HepG2 (cell line): ENCODE data around the gene BRAT1. TPM values are rescaled to one million over a fixed set of nuclear protein-coding genes. Genes with fewer than 3 reads are reported as not detected.

Experiments used
- U2AF2 ChIP-seq: fragments of 200-400 bp; formaldehyde crosslinking; IDR thresholded peaks from 2 replicates; pipeline ENCODE4 v1.6.1; 2017; ENCODE audit warnings: low read depth, mild to moderate bottlenecking, low read length
- ZFY ChIP-seq: sonication (generic); formaldehyde crosslinking; IDR thresholded peaks from 2 replicates; pipeline ENCODE4 v1.4.0; 2020; ENCODE audit warnings: missing genetic modification reagents
- ZNF737 ChIP-seq: sonication (generic); formaldehyde crosslinking; IDR thresholded peaks from 2 replicates; pipeline ENCODE4 v1.5.0; 2020; ENCODE audit warnings: missing genetic modification reagents, mild to moderate bottlenecking, borderline replicate concordance
- polyA plus RNA-seq, 8 experiments: library from polyadenylated mRNA; depleted of rRNA in 3 of 8; stranded (reverse) in 7 of 8; unstranded in 1 of 8; fragments of >200 nt; fragmentation: Illumina TruSeq in 4 of 8; extraction: Trizol in 4 of 8; gene quantifications; 2 replicates each; pipeline versions ENCODE4 v1.2.1 to v1.2.3, GENCODE V29; 2011 to 2016; ENCODE audit warnings: low read depth in 4 of 8, missing spikeins in 1 of 8, mixed read lengths in 1 of 8; ENCODE audit not compliant: insufficient read depth in 1 of 8
- total RNA-seq, 5 experiments: library from RNA; depleted of rRNA; stranded (reverse); fragments of >200 nt; fragmentation: Illumina TruSeq; extraction: Trizol; gene quantifications; 2 replicates each; pipeline ENCODE4 v1.2.3, GENCODE V29; 2016; ENCODE audit warnings: low read depth in 1 of 5
- TF ChIP-seq, protein P1 (sequence below): sonication (generic); formaldehyde crosslinking; IDR thresholded peaks from 2 replicates; pipeline ENCODE4 v1.4.0; 2020; ENCODE audit warnings: missing genetic modification reagents
- TF ChIP-seq, protein P2 (sequence below): sonication (generic); formaldehyde crosslinking; IDR thresholded peaks from 2 replicates; pipeline ENCODE4 v1.9.0; 2021; ENCODE audit warnings: missing genetic modification reagents, borderline replicate concordance
- TF ChIP-seq, protein P3 (sequence below): IDR thresholded peaks from 2 replicates; pipeline ENCODE4 v1.6.1; 2016; ENCODE audit warnings: mild to moderate bottlenecking
- TF ChIP-seq, protein P4 (sequence below): sonication (generic); formaldehyde crosslinking; IDR thresholded peaks from 2 replicates; pipeline ENCODE4 v1.5.1; 2020; ENCODE audit warnings: mild to moderate bottlenecking, missing genetic modification reagents, borderline replicate concordance

The BRAT1 gene
- total and polyA plus RNA-seq, 2 of the 13 experiments (the other 11 are each of a cell fraction or from before 2014, with no cell fraction given), result 10.2 to 20.3 TPM

DNA sequence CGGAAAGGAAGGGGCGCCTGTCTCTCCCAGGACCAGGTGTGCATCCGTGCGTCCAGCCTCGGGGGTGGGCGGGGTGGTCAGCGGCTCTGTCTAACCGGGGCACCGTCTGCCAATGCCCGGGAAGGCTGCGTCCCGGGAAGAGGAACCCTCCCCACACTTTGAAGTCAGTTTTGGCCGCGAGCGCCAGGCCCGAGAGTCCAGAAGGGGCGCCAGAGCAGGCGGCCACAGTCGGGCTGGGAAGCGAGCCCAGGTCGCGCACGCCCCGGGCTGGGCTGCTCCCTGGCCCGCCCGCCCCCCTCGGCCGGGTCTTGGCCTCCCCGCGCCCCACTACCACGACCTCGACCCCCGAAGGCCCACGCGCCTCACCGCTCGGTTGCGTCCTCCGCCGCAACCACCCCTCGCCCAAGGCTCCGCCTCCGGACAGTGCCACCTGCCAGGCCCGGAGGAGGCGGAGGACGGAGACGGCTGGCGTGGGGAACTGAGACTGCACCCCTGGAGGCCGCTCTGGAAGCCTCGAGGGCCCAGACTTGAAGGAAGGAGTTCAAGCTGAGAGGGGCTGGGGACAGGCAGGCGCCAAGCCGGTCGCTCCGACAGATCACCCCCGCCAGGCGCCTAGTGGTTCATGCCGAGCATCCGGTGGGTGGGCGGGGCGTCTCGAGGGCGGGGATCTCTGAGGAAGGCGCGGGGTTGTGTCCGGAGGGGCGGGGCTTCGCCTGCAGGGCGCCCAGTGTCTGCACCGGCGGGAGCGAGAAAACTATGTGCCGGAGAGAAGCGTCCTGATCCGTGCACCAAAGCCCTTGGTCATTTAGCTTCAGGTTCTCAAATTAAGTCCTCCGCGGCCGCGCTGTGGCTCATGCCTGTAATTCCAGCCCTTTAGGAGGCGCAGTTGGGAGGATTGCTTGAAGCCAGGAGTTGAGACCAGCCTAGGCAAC is at the start of gene BRAT1 (continued):
- TF ChIP-seq, protein P1, sequence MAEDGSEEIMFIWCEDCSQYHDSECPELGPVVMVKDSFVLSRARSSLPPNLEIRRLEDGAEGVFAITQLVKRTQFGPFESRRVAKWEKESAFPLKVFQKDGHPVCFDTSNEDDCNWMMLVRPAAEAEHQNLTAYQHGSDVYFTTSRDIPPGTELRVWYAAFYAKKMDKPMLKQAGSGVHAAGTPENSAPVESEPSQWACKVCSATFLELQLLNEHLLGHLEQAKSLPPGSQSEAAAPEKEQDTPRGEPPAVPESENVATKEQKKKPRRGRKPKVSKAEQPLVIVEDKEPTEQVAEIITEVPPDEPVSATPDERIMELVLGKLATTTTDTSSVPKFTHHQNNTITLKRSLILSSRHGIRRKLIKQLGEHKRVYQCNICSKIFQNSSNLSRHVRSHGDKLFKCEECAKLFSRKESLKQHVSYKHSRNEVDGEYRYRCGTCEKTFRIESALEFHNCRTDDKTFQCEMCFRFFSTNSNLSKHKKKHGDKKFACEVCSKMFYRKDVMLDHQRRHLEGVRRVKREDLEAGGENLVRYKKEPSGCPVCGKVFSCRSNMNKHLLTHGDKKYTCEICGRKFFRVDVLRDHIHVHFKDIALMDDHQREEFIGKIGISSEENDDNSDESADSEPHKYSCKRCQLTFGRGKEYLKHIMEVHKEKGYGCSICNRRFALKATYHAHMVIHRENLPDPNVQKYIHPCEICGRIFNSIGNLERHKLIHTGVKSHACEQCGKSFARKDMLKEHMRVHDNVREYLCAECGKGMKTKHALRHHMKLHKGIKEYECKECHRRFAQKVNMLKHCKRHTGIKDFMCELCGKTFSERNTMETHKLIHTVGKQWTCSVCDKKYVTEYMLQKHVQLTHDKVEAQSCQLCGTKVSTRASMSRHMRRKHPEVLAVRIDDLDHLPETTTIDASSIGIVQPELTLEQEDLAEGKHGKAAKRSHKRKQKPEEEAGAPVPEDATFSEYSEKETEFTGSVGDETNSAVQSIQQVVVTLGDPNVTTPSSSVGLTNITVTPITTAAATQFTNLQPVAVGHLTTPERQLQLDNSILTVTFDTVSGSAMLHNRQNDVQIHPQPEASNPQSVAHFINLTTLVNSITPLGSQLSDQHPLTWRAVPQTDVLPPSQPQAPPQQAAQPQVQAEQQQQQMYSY (CRISPR knock-in tag), result peak; percentile 67; the same call in 1 of the 2 replicates
- TF ChIP-seq, protein P2, sequence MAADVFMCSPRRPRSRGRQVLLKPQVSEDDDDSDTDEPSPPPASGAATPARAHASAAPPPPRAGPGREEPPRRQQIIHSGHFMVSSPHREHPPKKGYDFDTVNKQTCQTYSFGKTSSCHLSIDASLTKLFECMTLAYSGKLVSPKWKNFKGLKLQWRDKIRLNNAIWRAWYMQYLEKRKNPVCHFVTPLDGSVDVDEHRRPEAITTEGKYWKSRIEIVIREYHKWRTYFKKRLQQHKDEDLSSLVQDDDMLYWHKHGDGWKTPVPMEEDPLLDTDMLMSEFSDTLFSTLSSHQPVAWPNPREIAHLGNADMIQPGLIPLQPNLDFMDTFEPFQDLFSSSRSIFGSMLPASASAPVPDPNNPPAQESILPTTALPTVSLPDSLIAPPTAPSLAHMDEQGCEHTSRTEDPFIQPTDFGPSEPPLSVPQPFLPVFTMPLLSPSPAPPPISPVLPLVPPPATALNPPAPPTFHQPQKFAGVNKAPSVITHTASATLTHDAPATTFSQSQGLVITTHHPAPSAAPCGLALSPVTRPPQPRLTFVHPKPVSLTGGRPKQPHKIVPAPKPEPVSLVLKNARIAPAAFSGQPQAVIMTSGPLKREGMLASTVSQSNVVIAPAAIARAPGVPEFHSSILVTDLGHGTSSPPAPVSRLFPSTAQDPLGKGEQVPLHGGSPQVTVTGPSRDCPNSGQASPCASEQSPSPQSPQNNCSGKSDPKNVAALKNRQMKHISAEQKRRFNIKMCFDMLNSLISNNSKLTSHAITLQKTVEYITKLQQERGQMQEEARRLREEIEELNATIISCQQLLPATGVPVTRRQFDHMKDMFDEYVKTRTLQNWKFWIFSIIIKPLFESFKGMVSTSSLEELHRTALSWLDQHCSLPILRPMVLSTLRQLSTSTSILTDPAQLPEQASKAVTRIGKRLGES, result no peak
- TF ChIP-seq, protein P3, sequence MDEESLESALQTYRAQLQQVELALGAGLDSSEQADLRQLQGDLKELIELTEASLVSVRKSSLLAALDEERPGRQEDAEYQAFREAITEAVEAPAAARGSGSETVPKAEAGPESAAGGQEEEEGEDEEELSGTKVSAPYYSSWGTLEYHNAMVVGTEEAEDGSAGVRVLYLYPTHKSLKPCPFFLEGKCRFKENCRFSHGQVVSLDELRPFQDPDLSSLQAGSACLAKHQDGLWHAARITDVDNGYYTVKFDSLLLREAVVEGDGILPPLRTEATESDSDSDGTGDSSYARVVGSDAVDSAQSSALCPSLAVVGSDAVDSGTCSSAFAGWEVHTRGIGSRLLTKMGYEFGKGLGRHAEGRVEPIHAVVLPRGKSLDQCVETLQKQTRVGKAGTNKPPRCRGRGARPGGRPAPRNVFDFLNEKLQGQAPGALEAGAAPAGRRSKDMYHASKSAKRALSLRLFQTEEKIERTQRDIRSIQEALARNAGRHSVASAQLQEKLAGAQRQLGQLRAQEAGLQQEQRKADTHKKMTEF (CRISPR knock-in tag), result peak; percentile 70; the same call in 1 of the 2 replicates
- TF ChIP-seq ZFY (peak; percentile 89), U2AF2 (no peak), ZNF737 (CRISPR knock-in tag) (no peak)
- TF ChIP-seq, protein P4, sequence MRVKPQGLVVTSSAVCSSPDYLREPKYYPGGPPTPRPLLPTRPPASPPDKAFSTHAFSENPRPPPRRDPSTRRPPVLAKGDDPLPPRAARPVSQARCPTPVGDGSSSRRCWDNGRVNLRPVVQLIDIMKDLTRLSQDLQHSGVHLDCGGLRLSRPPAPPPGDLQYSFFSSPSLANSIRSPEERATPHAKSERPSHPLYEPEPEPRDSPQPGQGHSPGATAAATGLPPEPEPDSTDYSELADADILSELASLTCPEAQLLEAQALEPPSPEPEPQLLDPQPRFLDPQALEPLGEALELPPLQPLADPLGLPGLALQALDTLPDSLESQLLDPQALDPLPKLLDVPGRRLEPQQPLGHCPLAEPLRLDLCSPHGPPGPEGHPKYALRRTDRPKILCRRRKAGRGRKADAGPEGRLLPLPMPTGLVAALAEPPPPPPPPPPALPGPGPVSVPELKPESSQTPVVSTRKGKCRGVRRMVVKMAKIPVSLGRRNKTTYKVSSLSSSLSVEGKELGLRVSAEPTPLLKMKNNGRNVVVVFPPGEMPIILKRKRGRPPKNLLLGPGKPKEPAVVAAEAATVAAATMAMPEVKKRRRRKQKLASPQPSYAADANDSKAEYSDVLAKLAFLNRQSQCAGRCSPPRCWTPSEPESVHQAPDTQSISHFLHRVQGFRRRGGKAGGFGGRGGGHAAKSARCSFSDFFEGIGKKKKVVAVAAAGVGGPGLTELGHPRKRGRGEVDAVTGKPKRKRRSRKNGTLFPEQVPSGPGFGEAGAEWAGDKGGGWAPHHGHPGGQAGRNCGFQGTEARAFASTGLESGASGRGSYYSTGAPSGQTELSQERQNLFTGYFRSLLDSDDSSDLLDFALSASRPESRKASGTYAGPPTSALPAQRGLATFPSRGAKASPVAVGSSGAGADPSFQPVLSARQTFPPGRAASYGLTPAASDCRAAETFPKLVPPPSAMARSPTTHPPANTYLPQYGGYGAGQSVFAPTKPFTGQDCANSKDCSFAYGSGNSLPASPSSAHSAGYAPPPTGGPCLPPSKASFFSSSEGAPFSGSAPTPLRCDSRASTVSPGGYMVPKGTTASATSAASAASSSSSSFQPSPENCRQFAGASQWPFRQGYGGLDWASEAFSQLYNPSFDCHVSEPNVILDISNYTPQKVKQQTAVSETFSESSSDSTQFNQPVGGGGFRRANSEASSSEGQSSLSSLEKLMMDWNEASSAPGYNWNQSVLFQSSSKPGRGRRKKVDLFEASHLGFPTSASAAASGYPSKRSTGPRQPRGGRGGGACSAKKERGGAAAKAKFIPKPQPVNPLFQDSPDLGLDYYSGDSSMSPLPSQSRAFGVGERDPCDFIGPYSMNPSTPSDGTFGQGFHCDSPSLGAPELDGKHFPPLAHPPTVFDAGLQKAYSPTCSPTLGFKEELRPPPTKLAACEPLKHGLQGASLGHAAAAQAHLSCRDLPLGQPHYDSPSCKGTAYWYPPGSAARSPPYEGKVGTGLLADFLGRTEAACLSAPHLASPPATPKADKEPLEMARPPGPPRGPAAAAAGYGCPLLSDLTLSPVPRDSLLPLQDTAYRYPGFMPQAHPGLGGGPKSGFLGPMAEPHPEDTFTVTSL (CRISPR knock-in tag), result peak; percentile 48; the same call in 1 of the 2 replicates
